Psoas muscle (tissue), 8 donors: ENCODE data around the gene C10orf143. TPM values are rescaled to one million over a fixed set of nuclear protein-coding genes. Genes with fewer than 3 reads are reported as not detected.

Experiments used
- ATAC-seq, 4 donors: fragments of 200-7000 bp; cut with Tn5 transposase; one replicate each; pipeline ENCODE4 v1.9.1; 2020; ENCODE audit warnings: moderate library complexity in 3 of 4, mild to moderate bottlenecking in 2 of 4
- DNase-seq, 2 donors: peaks; one replicate each; pipeline ENCODE4 v3.0.0-alpha.2; 2020
- H3K27ac ChIP-seq: fragments of 200-600 bp; one replicate; pipeline ENCODE4 v1.8.0; 2022
- H3K27me3 ChIP-seq, 3 donors: fragments of 200-600 bp in 1 of 3; one replicate each; pipeline versions ENCODE4 v1.6.1 to v1.8.0; 2013 to 2022; ENCODE audit warnings: low read length in 2 of 3, mild to moderate bottlenecking in 2 of 3, moderate library complexity in 1 of 3; ENCODE audit not compliant: insufficient read depth in 3 of 3
- H3K36me3 ChIP-seq, 2 donors: fragments of 200-600 bp in 1 of 2; one replicate each; pipeline versions ENCODE4 v1.6.1 to v1.8.0; 2013 to 2022; ENCODE audit warnings: low read depth in 1 of 2, mild to moderate bottlenecking in 1 of 2, moderate library complexity in 1 of 2; ENCODE audit not compliant: insufficient read depth in 1 of 2
- H3K4me1 ChIP-seq: fragments of 200-600 bp; one replicate; pipeline ENCODE4 v1.8.0; 2022
- H3K4me3 ChIP-seq: fragments of 200-600 bp; one replicate; pipeline ENCODE4 v1.8.0; 2022; ENCODE audit warnings: mild to moderate bottlenecking
- H3K9me3 ChIP-seq: fragments of 200-600 bp; one replicate; pipeline ENCODE4 v1.8.0; 2022
- WGBS, 3 donors: extraction: QIAGEN DNeasy Blood & Tissue Kit; methylation state at CpG; one replicate each; pipeline versions ENCODE4 v1.1.6 to v1.1.7; 2013; 5-methylcytosine and 5-hydroxymethylcytosine counted together
- intact Hi-C, 2 donors: fragments of 100-400 bp; cut with DNase I; formaldehyde crosslinking; loops; one replicate each; pipeline versions ENCODE4 v1.11.0 to v1.14.2; 2022
- polyA plus RNA-seq, 3 donors: library from polyadenylated mRNA; stranded (reverse); fragments of 200-250 nt; gene quantifications; one replicate each; pipeline ENCODE4 v1.2.3, GENCODE V29; 2013
- total RNA-seq, 4 donors: library from RNA; stranded (reverse); fragmentation: NEBNext Ultra II Directional in 2 of 4; extraction: Animal tissue kit (Norgen Biotek cat#: 25700) in 2 of 4; gene quantifications; one replicate each; pipeline versions ENCODE4 v1.2.1 to v1.2.4, GENCODE V29; 2021 to 2023
- TF ChIP-seq, protein P1 (sequence below): fragments of 200-600 bp; IDR thresholded peaks from one replicate; pipeline ENCODE4 v1.8.0; 2022; ENCODE audit warnings: antibody characterized with exemption
- donor health status: healthy with polysubstance abuse.
- donor health status: DM: no; HTN: no; CAD: no; lungs with moderate emphysema.
- donor health status: Bipolar disorder and iron deficiency.
- donor health status: healthy.
- donor health status: DM: yes; HTN: yes; CAD: no.
- donor health status: DM: no; HTN: no; CAD: no.
- donor health status: DM: no; HTN: no; CAD: no.
- donor health status: DM: yes; HTN: yes; CAD: no.

C10orf143 gene
- total and polyA plus RNA-seq, 7 donors = 3.3 to 5.1 (median 4.7) TPM

DNA sequence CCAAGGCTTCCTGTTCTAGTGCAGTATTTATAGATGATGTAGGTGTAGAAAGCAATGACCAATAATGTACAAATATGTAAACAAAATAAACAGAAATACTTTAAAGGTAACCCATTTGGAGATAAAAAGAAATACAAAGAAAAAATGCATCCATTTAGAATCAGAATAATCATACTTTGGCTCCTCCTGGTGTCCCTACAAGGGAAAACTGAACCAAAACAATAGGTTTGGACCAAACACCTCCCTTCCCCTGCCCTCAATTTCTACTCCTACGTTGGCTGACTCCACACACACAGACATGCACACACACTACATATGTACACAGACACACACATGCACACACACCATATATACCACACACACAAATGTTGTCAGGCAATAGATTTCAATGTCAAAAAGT lies 36.0 kb downstream of the C10orf143 start:
- H3K27ac ChIP-seq = no peak overlapping the region
- H3K27me3 ChIP-seq = no peaks in the 10 kb centered on the region
- H3K4me1 ChIP-seq = no peaks in the 10 kb centered on the region
- no peak overlapping the region for H3K4me3 ChIP-seq
- intact Hi-C loops = no loop called here
- peaks cover 0 to 19% of the 10 kb centered on the region in 2 donors for H3K36me3 ChIP-seq
- DNase-seq (no peak), ATAC-seq (no peak)
- TF ChIP-seq, protein P1, sequence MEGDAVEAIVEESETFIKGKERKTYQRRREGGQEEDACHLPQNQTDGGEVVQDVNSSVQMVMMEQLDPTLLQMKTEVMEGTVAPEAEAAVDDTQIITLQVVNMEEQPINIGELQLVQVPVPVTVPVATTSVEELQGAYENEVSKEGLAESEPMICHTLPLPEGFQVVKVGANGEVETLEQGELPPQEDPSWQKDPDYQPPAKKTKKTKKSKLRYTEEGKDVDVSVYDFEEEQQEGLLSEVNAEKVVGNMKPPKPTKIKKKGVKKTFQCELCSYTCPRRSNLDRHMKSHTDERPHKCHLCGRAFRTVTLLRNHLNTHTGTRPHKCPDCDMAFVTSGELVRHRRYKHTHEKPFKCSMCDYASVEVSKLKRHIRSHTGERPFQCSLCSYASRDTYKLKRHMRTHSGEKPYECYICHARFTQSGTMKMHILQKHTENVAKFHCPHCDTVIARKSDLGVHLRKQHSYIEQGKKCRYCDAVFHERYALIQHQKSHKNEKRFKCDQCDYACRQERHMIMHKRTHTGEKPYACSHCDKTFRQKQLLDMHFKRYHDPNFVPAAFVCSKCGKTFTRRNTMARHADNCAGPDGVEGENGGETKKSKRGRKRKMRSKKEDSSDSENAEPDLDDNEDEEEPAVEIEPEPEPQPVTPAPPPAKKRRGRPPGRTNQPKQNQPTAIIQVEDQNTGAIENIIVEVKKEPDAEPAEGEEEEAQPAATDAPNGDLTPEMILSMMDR = no peak
- peaks cover 6% of the 10 kb centered on the region for H3K9me3 ChIP-seq
- WGBS, 3 donors = 42 to 47% (median 42%) methylated on average over 1 of the region's 1 CpG

DNA sequence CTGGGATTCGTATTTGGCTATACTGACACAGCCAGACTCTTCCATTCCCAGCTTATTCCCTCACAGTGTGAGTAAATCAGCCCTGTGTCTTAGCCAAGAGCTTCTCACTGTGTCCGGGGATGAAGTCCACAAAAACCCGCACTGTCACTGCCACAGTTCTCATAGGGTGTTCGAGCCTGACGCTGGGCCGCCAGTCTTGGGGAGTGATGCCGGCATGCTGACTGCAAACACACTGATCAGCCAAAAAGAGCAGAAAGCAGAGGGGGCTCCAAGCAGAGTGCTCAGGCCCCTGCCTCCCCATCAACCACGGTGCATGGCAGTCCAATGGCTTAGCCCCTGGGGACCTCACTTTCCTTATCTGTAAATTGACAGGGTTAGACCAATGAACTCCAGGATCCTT lies 36.7 kb downstream of the C10orf143 start:
- intact Hi-C loops = no loop called here
- no peak for ATAC-seq
- Histone ChIP-seq H3K4me1 (no peaks in the 10 kb centered on the region), H3K4me3 (no peak overlapping the region), H3K27me3 (no peaks in the 10 kb centered on the region), H3K27ac (no peak overlapping the region), H3K9me3 (peaks cover 6% of the 10 kb centered on the region), H3K36me3 (peaks cover 0 to 12% of the 10 kb centered on the region in 2 donors)
- 90 to 98% (median 91%) methylated on average over 8 of the region's 8 CpGs for WGBS, 3 donors
- DNase-seq = no peak
- TF ChIP-seq, protein P1 = no peak

DNA sequence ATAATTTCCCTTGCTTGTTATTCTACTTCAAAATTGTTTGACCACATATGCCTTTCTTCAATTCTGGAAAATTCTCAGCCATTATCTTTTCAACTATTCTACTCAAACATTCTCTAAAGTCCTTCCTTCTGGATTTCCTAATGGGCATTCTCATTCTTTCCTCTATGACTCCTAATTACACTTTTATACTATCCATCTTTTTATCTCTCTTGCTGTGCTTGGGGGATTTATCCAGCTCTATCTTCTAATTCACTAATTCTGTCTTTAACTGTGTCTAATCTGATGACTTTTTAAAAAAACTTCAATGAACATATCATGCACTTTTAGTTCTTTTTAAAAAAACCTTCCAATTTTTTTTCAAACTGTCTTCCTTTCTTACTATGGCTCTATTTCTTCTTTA lies 38.4 kb downstream of the C10orf143 start:
- DNase-seq (no peak), ATAC-seq (no peak)
- intact Hi-C loops = no loop called here
- no peaks in the 10 kb centered on the region for H3K4me1 ChIP-seq
- TF ChIP-seq, protein P1 = no peak
- H3K4me3 ChIP-seq = no peak overlapping the region
- peaks cover 6% of the 10 kb centered on the region for H3K9me3 ChIP-seq
- peaks cover 0 to 7% of the 10 kb centered on the region in 2 donors for H3K36me3 ChIP-seq
- H3K27me3 ChIP-seq = no peaks in the 10 kb centered on the region
- H3K27ac ChIP-seq = no peak overlapping the region

DNA sequence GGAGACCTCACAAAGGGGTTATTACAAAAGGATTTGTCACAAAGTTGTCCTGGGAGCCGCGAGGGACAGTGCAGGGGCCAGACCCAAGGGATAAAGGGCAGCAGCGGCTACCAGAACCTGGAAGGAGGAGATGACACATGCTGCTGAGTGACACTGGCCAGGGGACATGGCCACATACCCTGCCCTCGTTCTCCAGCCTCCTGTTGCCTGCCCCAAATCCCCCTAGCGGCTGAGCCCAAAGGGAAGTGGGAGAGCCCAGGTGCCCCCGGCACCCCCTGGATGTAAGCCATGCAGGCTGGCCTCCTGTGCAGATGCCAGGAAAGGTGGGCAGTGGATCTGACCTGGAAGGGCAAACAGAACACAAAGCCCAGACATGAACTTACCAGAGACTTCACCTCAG lies 42.7 kb downstream of the C10orf143 start:
- Histone ChIP-seq H3K27ac (no peak overlapping the region), H3K4me1 (no peaks in the 10 kb centered on the region), H3K4me3 (no peak overlapping the region), H3K27me3 (no peaks in the 10 kb centered on the region), H3K36me3 (no peaks in the 10 kb centered on the region), H3K9me3 (peaks cover 6% of the 10 kb centered on the region)
- intact Hi-C loops = no loop called here
- 89 to 91% (median 90%) methylated on average over 6 of the region's 6 CpGs for WGBS, 3 donors
- ATAC-seq (no peak), DNase-seq (no peak)
- TF ChIP-seq, protein P1 = no peak

DNA sequence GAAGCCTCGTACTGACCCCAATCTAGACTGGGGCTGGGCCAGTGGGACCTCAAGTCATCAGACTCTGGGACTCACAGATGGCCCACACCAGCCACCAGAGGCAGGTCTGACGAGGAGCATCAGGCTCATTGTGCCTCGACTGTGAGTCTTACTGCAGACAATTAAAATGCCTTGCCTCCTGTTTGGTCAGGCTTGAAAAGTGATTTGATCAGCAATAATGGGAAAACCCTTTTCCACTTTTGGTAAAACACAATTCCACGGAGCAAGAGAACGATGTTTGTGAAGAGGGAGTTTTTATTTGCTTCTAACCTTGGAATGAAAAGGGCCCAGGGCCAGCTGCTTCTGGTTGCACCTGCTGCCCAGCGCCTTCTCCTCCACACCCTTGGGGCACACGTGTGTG lies 43.9 kb downstream of the C10orf143 start:
- DNase-seq = no peak
- intact Hi-C loops = no loop called here
- TF ChIP-seq, protein P1 = no peak
- no peaks in the 10 kb centered on the region for H3K4me1 ChIP-seq
- ATAC-seq = no peak
- no peaks in the 10 kb centered on the region for H3K9me3 ChIP-seq
- 89 to 94% (median 91%) methylated on average over 7 of the region's 7 CpGs for WGBS, 3 donors
- H3K4me3 ChIP-seq = no peak overlapping the region
- H3K27me3 ChIP-seq = no peaks in the 10 kb centered on the region
- no peaks in the 10 kb centered on the region for H3K36me3 ChIP-seq
- no peak overlapping the region for H3K27ac ChIP-seq
